ENCODE data around the gene ADARB1. TPM values are rescaled to one million over a fixed set of nuclear protein-coding genes. Genes with fewer than 3 reads are reported as not detected.

Gene ADARB1
- total and polyA plus RNA-seq, 2 of the 4 experiments (the other 2 are of a cell fraction): 39.8 to 47.3 TPM

- TF ChIP-seq RCOR1 (IDR thresholded peaks at IDR 0.05; ENCODE audit: insufficient replicate concordance, low read length): no peak
- no peak for TF ChIP-seq CEBPB (IDR thresholded peaks at IDR 0.05; ENCODE audit: low read depth, low read length)
- TF ChIP-seq POLR2A (IDR thresholded peaks at IDR 0.05; ENCODE audit: low read depth, low read length): no peak
- no peak for TF ChIP-seq ELK1 (IDR thresholded peaks at IDR 0.05; ENCODE audit: borderline replicate concordance, low read depth, low read length)
- TF ChIP-seq BHLHE40 (IDR thresholded peaks at IDR 0.05; ENCODE audit: low read depth, low read length): no peak
- no peak for TF ChIP-seq USF2 (IDR thresholded peaks at IDR 0.05; ENCODE audit: low read depth, low read length)
- TF ChIP-seq SMC3 (IDR thresholded peaks at IDR 0.05; ENCODE audit: low read depth, low read length): no peak
- no peak for TF ChIP-seq MAFK (IDR thresholded peaks at IDR 0.05; ENCODE audit: low read depth, low read length)
- no peak for TF ChIP-seq MXI1 (IDR thresholded peaks at IDR 0.05; ENCODE audit: borderline replicate concordance, low read depth, low read length)
- TF ChIP-seq RAD21 (IDR thresholded peaks at IDR 0.05; ENCODE audit: low read length): no peak
- TF ChIP-seq CHD1 (IDR thresholded peaks at IDR 0.05; ENCODE audit: low read depth, low read length): no peak
- intact Hi-C loops (cut with micrococcal nuclease) (no loop called here), dilution Hi-C loops (cut with HindIII; ENCODE audit: low sequenced_read_pairs, unreplicated experiment) (no loop called here), in situ Hi-C loops (cut with MboI; ENCODE audit: low sequenced_read_pairs) (no loop called here)
- no peaks in the 10 kb centered on the region for H3K27me3 ChIP-seq (ENCODE audit: control insufficient read depth, insufficient read depth, low read length)
- H3K56ac ChIP-seq (ENCODE audit: extremely low read depth, insufficient read depth, low read length): no peak overlapping the region
- DNase-seq (no peak), ATAC-seq (ENCODE audit: low read depth) (no peak)
- H2AFZ ChIP-seq (replicated peaks; ENCODE audit: low read length, poor library complexity): no peak overlapping the region
- no peak overlapping the region for H4K91ac ChIP-seq (ENCODE audit: insufficient read depth, low read depth, low read length)
- H3K4me2 ChIP-seq (ENCODE audit: low read depth, low read length): no peak overlapping the region
- BruUV-seq (replicated peaks): no TSS peak
- no peak overlapping the region for H2BK20ac ChIP-seq (ENCODE audit: low read depth, low read length)
- H3K4me3 ChIP-seq (ENCODE audit: insufficient read depth, low read depth, low read length): no peak overlapping the region
- ChIA-PET POLR2A (ENCODE audit: unreplicated experiment) (no interaction called here), CTCF (no interaction called here)
- H3K36me3 ChIP-seq (ENCODE audit: control insufficient read depth, insufficient read depth, low read length): peaks cover 59% of the 10 kb centered on the region
- H3K23ac ChIP-seq (ENCODE audit: low read depth, low read length): no peak overlapping the region
- no peak overlapping the region for H3K4ac ChIP-seq (ENCODE audit: low read depth, low read length)
- H4K5ac ChIP-seq (ENCODE audit: low read depth, low read length): no peak overlapping the region
- H2BK5ac ChIP-seq (ENCODE audit: low read depth, low read length, poor library complexity, severe bottlenecking): no peak overlapping the region
- no peak overlapping the region for H3K18ac ChIP-seq (ENCODE audit: low read depth, low read length)
- H3K27ac ChIP-seq (ENCODE audit: insufficient read depth, low read length): no peak overlapping the region
- no peak overlapping the region for H2BK15ac ChIP-seq (ENCODE audit: low read depth, low read length)
- H3K79me1 ChIP-seq (ENCODE audit: low read depth in 1 of 2, low read length in 2 of 2): peaks cover 43 to 64% of the 10 kb centered on the region in 2 experiments
- no peak overlapping the region for H3K9ac ChIP-seq (ENCODE audit: low read depth, low read length)
- H3K9me3 ChIP-seq (ENCODE audit: control insufficient read depth, insufficient read depth, low read length): no peaks in the 10 kb centered on the region
- no peak overlapping the region for H2AK9ac ChIP-seq (replicated peaks; ENCODE audit: low read depth, low read length, poor library complexity)
- no peak overlapping the region for H4K8ac ChIP-seq (ENCODE audit: low read depth in 2 of 2, low read length in 2 of 2)
- H3K14ac ChIP-seq (replicated peaks; ENCODE audit: low read depth, low read length): no peak overlapping the region
- H4K20me1 ChIP-seq (ENCODE audit: insufficient read depth, low read length): peaks cover 24% of the 10 kb centered on the region
- H2AK5ac ChIP-seq (ENCODE audit: low read depth, low read length): no peak overlapping the region
- H3K9me1 ChIP-seq (ENCODE audit: insufficient read depth, low read length): peaks cover 15% of the 10 kb centered on the region
- H2BK120ac ChIP-seq (ENCODE audit: low read depth, low read length): no peak overlapping the region
- 87% methylated on average over 3 of the region's 12 CpGs; no CpG with 5 or more reads in 1 of the 2 experiments for WGBS, 2 experiments (ENCODE audit: extremely low coverage in 2 of 2, insufficient read length in 1 of 2)
- peaks cover 6% of the 10 kb centered on the region for H3K4me1 ChIP-seq (ENCODE audit: control insufficient read depth, insufficient read depth, low read length)
These were observed 103.8 kb downstream of the ADARB1 start for GRCh38 chr21:45178070-45178608.

Data from IMR-90 (cell line).